ENCODE measurements around the gene COX6B2. TPM values are rescaled to one million over a fixed set of nuclear protein-coding genes. Genes with fewer than 3 reads are reported as not detected.

Gene COX6B2
- total RNA-seq, 4 donors from 2014 or later, result 0.19 TPM; not detected in 3

GRCh38 chr19:55353803-55354697, 469 bp downstream of the COX6B2 start:
- H3K4me3 ChIP-seq, result peak overlapping the region; percentile 41 to 63 (median 46)
- H3K27ac ChIP-seq (replicated peaks in 1 of 4), result no peak overlapping the region
- TF ChIP-seq POLR2A (IDR thresholded peaks at IDR 0.05; ENCODE audit: low read depth) (no peak), POLR2AphosphoS5 (IDR thresholded peaks at IDR 0.05) (no peak), EP300 (IDR thresholded peaks at IDR 0.05) (no peak), CTCF (IDR thresholded peaks at IDR 0.05) (no peak)
- DNase-seq (ENCODE audit: extremely low spot score), result no peak
- peaks cover 11 to 91% (median 46%) of the 10 kb centered on the region in 4 donors for H3K27me3 ChIP-seq
- WGBS, result 9% methylated on average over 16 of the region's 72 CpGs
- intact Hi-C loops (cut with DNase I), result no loop called here
- no peaks in the 10 kb centered on the region for H3K9me3 ChIP-seq
- H3K36me3 ChIP-seq, result no peaks in the 10 kb centered on the region
- peaks cover 18 to 23% (median 20%) of the 10 kb centered on the region in 4 donors for H3K4me1 ChIP-seq

GRCh38 chr19:55353356-55353802, 1.1 kb downstream of the COX6B2 start:
- Histone ChIP-seq H3K4me3 (peak overlapping the region; percentile 41 to 63 (median 46)), H3K4me1 (peaks cover 18 to 23% (median 20%) of the 10 kb centered on the region in 4 donors), H3K36me3 (peaks cover 0 to 3% (median 0%) of the 10 kb centered on the region in 4 donors), H3K27ac (replicated peaks in 1 of 4) (no peak overlapping the region), H3K27me3 (peaks cover 11 to 88% (median 46%) of the 10 kb centered on the region in 4 donors), H3K9me3 (no peaks in the 10 kb centered on the region)
- TF ChIP-seq EP300 (IDR thresholded peaks at IDR 0.05) (no peak), CTCF (IDR thresholded peaks at IDR 0.05) (no peak), POLR2AphosphoS5 (IDR thresholded peaks at IDR 0.05) (no peak), POLR2A (IDR thresholded peaks at IDR 0.05; ENCODE audit: low read depth) (no peak)
- no peak for DNase-seq (ENCODE audit: extremely low spot score)
- 5% methylated on average over 20 of the region's 24 CpGs for WGBS
- intact Hi-C loops (cut with DNase I), result no loop called here

- intact Hi-C loops (cut with DNase I), result no loop called here
- Histone ChIP-seq H3K27me3 (peaks cover 11 to 84% (median 46%) of the 10 kb centered on the region in 4 donors), H3K36me3 (peaks cover 0 to 4% (median 1%) of the 10 kb centered on the region in 4 donors), H3K4me3 (no peak overlapping the region), H3K27ac (replicated peaks in 1 of 4) (no peak overlapping the region), H3K4me1 (peaks cover 18 to 23% (median 20%) of the 10 kb centered on the region in 4 donors), H3K9me3 (no peaks in the 10 kb centered on the region)
- no peak for TF ChIP-seq EP300 (IDR thresholded peaks at IDR 0.05)
- TF ChIP-seq POLR2A (IDR thresholded peaks at IDR 0.05; ENCODE audit: low read depth), result no peak
- TF ChIP-seq CTCF (IDR thresholded peaks at IDR 0.05), result no peak
- WGBS, result 67% methylated on average over 25 of the region's 25 CpGs
- DNase-seq (ENCODE audit: extremely low spot score), result no peak
Observed at GRCh38 chr19:55352549-55353145, 1.9 kb downstream of the COX6B2 start.

GRCh38 chr19:55352040-55352439, 2.5 kb downstream of the COX6B2 start:
- Histone ChIP-seq H3K4me1 (peaks cover 18 to 28% (median 20%) of the 10 kb centered on the region in 4 donors), H3K4me3 (no peak overlapping the region), H3K36me3 (peaks cover 0 to 10% (median 7%) of the 10 kb centered on the region in 4 donors), H3K9me3 (no peaks in the 10 kb centered on the region), H3K27ac (replicated peaks in 1 of 4) (no peak overlapping the region), H3K27me3 (peaks cover 11 to 79% (median 46%) of the 10 kb centered on the region in 4 donors)
- TF ChIP-seq POLR2A (IDR thresholded peaks at IDR 0.05; ENCODE audit: low read depth), result no peak
- no peak for TF ChIP-seq CTCF (IDR thresholded peaks at IDR 0.05)
- no peak for TF ChIP-seq POLR2AphosphoS5 (IDR thresholded peaks at IDR 0.05)
- no peak for TF ChIP-seq EP300 (IDR thresholded peaks at IDR 0.05)
- DNase-seq (ENCODE audit: extremely low spot score), result no peak
- WGBS, result 76% methylated on average over 6 of the region's 6 CpGs
- intact Hi-C loops (cut with DNase I), result no loop called here
